Endothelial cell of umbilical vein (primary cell): ENCODE results near the gene SLC7A10. TPM values are rescaled to one million over a fixed set of nuclear protein-coding genes. Genes with fewer than 3 reads are reported as not detected.

Experiments
- BruUV-seq: library from RNA; stranded (reverse); fragments of 400-500 nt; replicated peaks from 2 replicates; lab custom pipeline; 2021; lab: Mats Ljungman, UMichigan
- CTCF ChIA-PET: fragments of 300-600, 350-600 bp; sonication (Branson Sonifier 250); formaldehyde crosslinking; loops from one replicate; lab custom pipeline; 2021; ENCODE audit warnings: antibody characterized with exemption, inconsistent platforms; lab: Charles Lee
- POLR2A ChIA-PET: fragments of 300-600, 350-600 bp; sonication (Branson Sonifier 250); formaldehyde crosslinking; loops from one replicate; lab custom pipeline; 2021; ENCODE audit warnings: antibody characterized with exemption, inconsistent platforms; lab: Charles Lee
- DNase-seq: peaks from one replicate; pipeline ENCODE4 v3.0.0-alpha.2; 2011; ENCODE audit warnings: low read depth, low spot score
- FAIRE-seq: peaks from 2 replicates; lab custom pipeline; 2011; peaks lifted over from hg19 to GRCh38; lab: Jason Lieb, UNC
- H2AFZ ChIP-seq: 2 replicates; pipeline ENCODE4 v1.6.0; 2012; ENCODE audit warnings: low read depth, low read length, control low read depth, inconsistent platforms
- H3K27ac ChIP-seq: 2 replicates; pipeline ENCODE4 v1.5.1; 2011; ENCODE audit warnings: low read depth, mild to moderate bottlenecking, control low read depth, low read length, moderate library complexity; ENCODE audit not compliant: insufficient read depth
- H3K27me3 ChIP-seq, 2 experiments: 2 replicates each; pipeline versions ENCODE4 v1.6.0 to v1.6.1; 2011; ENCODE audit warnings: low read length in 2 of 2, mixed read lengths in 1 of 2; ENCODE audit not compliant: control insufficient read depth in 2 of 2, insufficient read depth in 2 of 2
- H3K36me3 ChIP-seq, 2 experiments: 2 replicates in 1 of 2; 3 replicates in 1 of 2; pipeline ENCODE4 v1.5.1; 2011; ENCODE audit warnings: low read length in 2 of 2, mild to moderate bottlenecking in 1 of 2, moderate library complexity in 1 of 2; ENCODE audit not compliant: control insufficient read depth in 2 of 2, insufficient read depth in 2 of 2; ENCODE audit errors: extremely low read depth in 1 of 2
- H3K4me1 ChIP-seq: 3 replicates; pipeline ENCODE4 v1.5.1; 2011; ENCODE audit warnings: mild to moderate bottlenecking, low read length; ENCODE audit not compliant: control insufficient read depth, insufficient read depth; ENCODE audit errors: extremely low read depth
- H3K4me2 ChIP-seq: 2 replicates; pipeline ENCODE4 v1.6.1; 2011; ENCODE audit warnings: low read length, control low read depth, mixed read lengths; ENCODE audit not compliant: insufficient read depth
- H3K4me3 ChIP-seq, 3 experiments: fragments of 200-600 bp in 1 of 3; sonication (generic), shearing (Covaris generic) in 1 of 3; replicated peaks in 1 of 3; 2 replicates each; pipeline ENCODE4 v1.5.1; 2011 to 2016; ENCODE audit warnings: control low read depth in 3 of 3, low read length in 3 of 3, mild to moderate bottlenecking in 2 of 3, inconsistent platforms in 1 of 3, low read depth in 1 of 3, moderate library complexity in 1 of 3; ENCODE audit not compliant: insufficient read depth in 1 of 3
- H3K79me2 ChIP-seq: 2 replicates; pipeline ENCODE4 v1.6.0; 2012; ENCODE audit warnings: low read length, inconsistent platforms; ENCODE audit not compliant: control insufficient read depth, insufficient read depth
- H3K9ac ChIP-seq: replicated peaks from 2 replicates; pipeline ENCODE3; 2011; ENCODE audit warnings: low read length, control low read depth; ENCODE audit not compliant: insufficient read depth; ENCODE audit errors: extremely low read depth
- H3K9me1 ChIP-seq: replicated peaks from 3 replicates; pipeline ENCODE4 v1.6.0; 2011; ENCODE audit warnings: mild to moderate bottlenecking, low read length; ENCODE audit not compliant: control insufficient read depth, insufficient read depth; ENCODE audit errors: extremely low read depth
- H3K9me3 ChIP-seq: replicated peaks from 2 replicates; pipeline ENCODE4 v1.5.1; 2012; ENCODE audit warnings: low read length, inconsistent platforms; ENCODE audit not compliant: control insufficient read depth, insufficient read depth
- H4K20me1 ChIP-seq: replicated peaks from 2 replicates; pipeline ENCODE3; 2011; ENCODE audit warnings: mild to moderate bottlenecking, low read length; ENCODE audit not compliant: control insufficient read depth, insufficient read depth; ENCODE audit errors: extremely low read depth
- EZH2 ChIP-seq: IDR thresholded peaks from 2 replicates; pipeline ENCODE4 v1.6.1; 2012; ENCODE audit warnings: borderline replicate concordance, low read depth, mild to moderate bottlenecking, moderate library complexity, low read length, inconsistent platforms; ENCODE audit not compliant: severe bottlenecking
- FOS ChIP-seq: IDR thresholded peaks from 2 replicates; pipeline ENCODE4 v1.6.1; 2011; ENCODE audit warnings: mild to moderate bottlenecking, low read length, moderate library complexity, borderline replicate concordance; ENCODE audit not compliant: insufficient read depth
- GATA2 ChIP-seq: IDR thresholded peaks from 2 replicates; pipeline ENCODE4 v1.7.0; 2011; ENCODE audit warnings: low read depth, mild to moderate bottlenecking, moderate library complexity, mixed read lengths, low read length; ENCODE audit not compliant: insufficient read length, insufficient read depth
- JUN ChIP-seq: IDR thresholded peaks from 2 replicates; pipeline ENCODE4 v1.6.1; 2011; ENCODE audit warnings: borderline replicate concordance, low read depth; ENCODE audit not compliant: insufficient read length, insufficient read depth
- POLR2A ChIP-seq: IDR thresholded peaks from 2 replicates; pipeline ENCODE4 v1.6.1; 2012; ENCODE audit warnings: low read depth, mild to moderate bottlenecking, control low read depth, low read length
- POLR2AphosphoS5 ChIP-seq: IDR thresholded peaks from 2 replicates; pipeline ENCODE4 v1.6.1; 2012; ENCODE audit warnings: low read depth, mild to moderate bottlenecking, control low read depth, low read length, moderate library complexity; ENCODE audit not compliant: insufficient read depth
- dilution Hi-C: fragments of 300-500 bp; cut with MboI; formaldehyde crosslinking; loops from one replicate; pipeline ENCODE4 v1.15.0; 2019; ENCODE audit warnings: low sequenced_read_pairs; ENCODE audit not compliant: extremely low pct_ligation_motif_present
- intact Hi-C: fragments of 100-400 bp; cut with micrococcal nuclease; formaldehyde crosslinking; loops from one replicate; pipeline ENCODE4 v1.10.0; 2022
- polyA plus RNA-seq, 4 experiments: library from polyadenylated mRNA; depleted of rRNA in 3 of 4; stranded (reverse) in 3 of 4; unstranded in 1 of 4; fragments of >200 nt; gene quantifications; 2 replicates each; pipeline versions ENCODE4 v1.2.1 to v1.2.3, GENCODE V29; 2011 to 2012; ENCODE audit warnings: missing spikeins in 1 of 4
- total RNA-seq: library from RNA; stranded (reverse); gene quantifications from 2 replicates; pipeline ENCODE4 v1.2.3, GENCODE V29; 2021
- TF ChIP-seq, protein P1 (sequence below), 2 donors: IDR thresholded peaks; 1 replicate in 1 of 2; 2 replicates in 1 of 2; pipeline ENCODE4 v1.5.1; 2011; ENCODE audit warnings: low read length in 2 of 2, mild to moderate bottlenecking in 2 of 2, moderate library complexity in 2 of 2, control low read depth in 1 of 2, inconsistent platforms in 1 of 2, low read depth in 1 of 2; ENCODE audit not compliant: insufficient read depth in 1 of 2; ENCODE audit errors: extremely low read depth in 1 of 2

SLC7A10 gene
- total and polyA plus RNA-seq, 2 donors (not counting 3 experiments of a cell fraction or from before 2014, with no cell fraction given), result not detected

DNA sequence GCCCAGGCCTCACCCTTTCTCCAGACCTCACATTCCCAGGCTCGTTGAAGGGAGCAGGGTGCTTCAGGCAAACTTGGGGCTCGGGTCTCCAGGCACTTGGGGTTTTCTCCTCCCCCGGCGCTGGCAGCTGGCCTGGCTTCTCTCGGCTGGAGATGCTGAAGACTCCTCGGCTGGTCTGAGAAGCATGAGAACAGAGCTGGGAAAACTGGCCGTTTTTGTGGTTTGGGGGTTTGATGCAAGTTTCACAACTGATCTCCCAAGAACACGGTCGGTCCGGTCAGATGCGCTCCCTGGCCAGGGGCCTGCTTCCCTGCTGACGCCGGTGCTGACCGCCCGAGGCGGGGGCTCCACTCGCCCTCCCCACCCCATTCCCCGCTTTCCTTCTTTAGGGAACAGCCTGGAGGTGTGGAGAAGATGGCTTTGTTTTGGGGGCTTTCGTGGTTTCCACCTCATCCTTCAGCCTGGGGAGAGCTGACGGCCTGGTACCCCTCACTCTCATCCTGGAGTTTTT is 41.4 kb upstream of the SLC7A10 start:
- Histone ChIP-seq H3K36me3 (no peaks in the 10 kb centered on the region), H3K9me1 (no peaks in the 10 kb centered on the region), H3K4me2 (no peak overlapping the region), H2AFZ (no peak overlapping the region), H3K4me3 (no peak overlapping the region), H3K4me1 (no peaks in the 10 kb centered on the region), H3K9ac (no peak overlapping the region), H4K20me1 (no peaks in the 10 kb centered on the region), H3K27me3 (no peaks in the 10 kb centered on the region), H3K9me3 (no peaks in the 10 kb centered on the region), H3K27ac (no peak overlapping the region), H3K79me2 (no peaks in the 10 kb centered on the region)
- TF ChIP-seq JUN (no peak), POLR2AphosphoS5 (no peak), EZH2 (no peak), GATA2 (no peak), FOS (no peak), POLR2A (no peak)
- TF ChIP-seq, protein P1, sequence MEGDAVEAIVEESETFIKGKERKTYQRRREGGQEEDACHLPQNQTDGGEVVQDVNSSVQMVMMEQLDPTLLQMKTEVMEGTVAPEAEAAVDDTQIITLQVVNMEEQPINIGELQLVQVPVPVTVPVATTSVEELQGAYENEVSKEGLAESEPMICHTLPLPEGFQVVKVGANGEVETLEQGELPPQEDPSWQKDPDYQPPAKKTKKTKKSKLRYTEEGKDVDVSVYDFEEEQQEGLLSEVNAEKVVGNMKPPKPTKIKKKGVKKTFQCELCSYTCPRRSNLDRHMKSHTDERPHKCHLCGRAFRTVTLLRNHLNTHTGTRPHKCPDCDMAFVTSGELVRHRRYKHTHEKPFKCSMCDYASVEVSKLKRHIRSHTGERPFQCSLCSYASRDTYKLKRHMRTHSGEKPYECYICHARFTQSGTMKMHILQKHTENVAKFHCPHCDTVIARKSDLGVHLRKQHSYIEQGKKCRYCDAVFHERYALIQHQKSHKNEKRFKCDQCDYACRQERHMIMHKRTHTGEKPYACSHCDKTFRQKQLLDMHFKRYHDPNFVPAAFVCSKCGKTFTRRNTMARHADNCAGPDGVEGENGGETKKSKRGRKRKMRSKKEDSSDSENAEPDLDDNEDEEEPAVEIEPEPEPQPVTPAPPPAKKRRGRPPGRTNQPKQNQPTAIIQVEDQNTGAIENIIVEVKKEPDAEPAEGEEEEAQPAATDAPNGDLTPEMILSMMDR (IDR thresholded peaks at IDR 0.05; ENCODE audit: extremely low read depth in 1 of 2, insufficient read depth in 1 of 2, low read depth in 1 of 2, low read length in 2 of 2), result no peak
- intact Hi-C loops (no loop called here), dilution Hi-C loops (no loop called here)
- FAIRE-seq, result no peak
- CTCF ChIA-PET, result no interaction called here
- no peak for DNase-seq
- POLR2A ChIA-PET, result no interaction called here
- no TSS peak for BruUV-seq
